Natural killer cell treated with Interleukin-12 subunit alpha and Interleukin-12 subunit beta and Interleukin-15 and Interleukin-18, amount 100 ng/mL, for 72 hours (primary cell): ENCODE data around the gene MYOT. TPM values are rescaled to one million over a fixed set of nuclear protein-coding genes. Genes with fewer than 3 reads are reported as not detected.

ENCODE experiments used
- ATAC-seq, 2 donors: fragments of 150-1000 bp; cut with Tn5 transposase in 1 of 2; sonication (Bioruptor Pico), chemical (Tn5 transposase) in 1 of 2; 2 replicates each; pipeline ENCODE4 v1.10.0; 2021
- DNase-seq: peaks from one replicate; pipeline ENCODE4 v3.0.0; 2022; ENCODE audit warnings: low spot score
- H3K27ac Mint-ChIP-seq, 2 donors: 1 replicate in 1 of 2; 2 replicates in 1 of 2; pipeline ENCODE4 v1.8.0; 2022; ENCODE audit warnings: mixed read lengths in 2 of 2, mild to moderate bottlenecking in 1 of 2, moderate library complexity in 1 of 2
- H3K27me3 Mint-ChIP-seq, 2 donors: 1 replicate in 1 of 2; 2 replicates in 1 of 2; pipeline ENCODE4 v1.8.0; 2022; ENCODE audit warnings: mixed read lengths in 2 of 2
- H3K36me3 Mint-ChIP-seq: one replicate; pipeline ENCODE4 v1.8.0; 2022; ENCODE audit warnings: mixed read lengths
- H3K4me1 Mint-ChIP-seq, 2 donors: 1 replicate in 1 of 2; 2 replicates in 1 of 2; pipeline ENCODE4 v1.8.0; 2022; ENCODE audit warnings: low read depth in 2 of 2, mixed read lengths in 2 of 2, mild to moderate bottlenecking in 1 of 2
- H3K4me3 Mint-ChIP-seq: one replicate; pipeline ENCODE4 v1.8.0; 2022; ENCODE audit warnings: mixed read lengths
- H3K9me3 Mint-ChIP-seq: 2 replicates; pipeline ENCODE4 v1.8.0; 2022; ENCODE audit warnings: mixed read lengths
- total RNA-seq, 2 donors: library from RNA; stranded (reverse); gene quantifications; one replicate each; pipeline ENCODE4 v1.2.3, GENCODE V29; 2022

MYOT gene, protein sequence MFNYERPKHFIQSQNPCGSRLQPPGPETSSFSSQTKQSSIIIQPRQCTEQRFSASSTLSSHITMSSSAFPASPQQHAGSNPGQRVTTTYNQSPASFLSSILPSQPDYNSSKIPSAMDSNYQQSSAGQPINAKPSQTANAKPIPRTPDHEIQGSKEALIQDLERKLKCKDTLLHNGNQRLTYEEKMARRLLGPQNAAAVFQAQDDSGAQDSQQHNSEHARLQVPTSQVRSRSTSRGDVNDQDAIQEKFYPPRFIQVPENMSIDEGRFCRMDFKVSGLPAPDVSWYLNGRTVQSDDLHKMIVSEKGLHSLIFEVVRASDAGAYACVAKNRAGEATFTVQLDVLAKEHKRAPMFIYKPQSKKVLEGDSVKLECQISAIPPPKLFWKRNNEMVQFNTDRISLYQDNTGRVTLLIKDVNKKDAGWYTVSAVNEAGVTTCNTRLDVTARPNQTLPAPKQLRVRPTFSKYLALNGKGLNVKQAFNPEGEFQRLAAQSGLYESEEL
- not detected for total RNA-seq

DNA sequence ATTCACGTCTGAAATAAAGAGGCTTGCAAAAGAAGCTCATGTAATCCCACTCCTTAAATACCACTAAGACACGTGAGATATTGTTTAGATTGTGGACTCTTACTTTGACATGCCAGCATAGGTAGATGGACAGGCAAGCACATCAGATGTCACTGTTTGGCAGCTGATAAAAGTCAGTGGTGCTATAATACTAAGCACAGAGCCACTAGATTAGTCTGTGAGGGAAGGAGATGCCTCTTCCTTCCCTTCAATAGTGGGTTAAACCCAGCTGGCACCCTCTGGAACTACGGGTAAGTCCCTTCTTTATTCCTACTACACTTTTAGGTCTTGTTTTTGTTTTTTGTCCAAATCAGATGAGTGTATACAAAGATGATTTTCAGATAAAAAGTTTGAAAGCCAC lies at the start of gene MYOT:
Gene MYOT, plus strand, starts transcription at position 197 of the 400 bp plus-strand sequence. CDS start 2,792 bp downstream, outside the sequence.
- no peak within 1 kb of the TSS for H3K4me3 Mint-ChIP-seq
- no peak for ATAC-seq
- H3K27ac Mint-ChIP-seq = no peak within 1 kb of the TSS
- no peaks in the 10 kb centered on the region for H3K36me3 Mint-ChIP-seq
- no peak for DNase-seq
- H3K4me1 Mint-ChIP-seq = no peaks in the 10 kb centered on the region
- H3K9me3 Mint-ChIP-seq = no peaks in the 10 kb centered on the region
- H3K27me3 Mint-ChIP-seq = no peaks in the 10 kb centered on the region

DNA sequence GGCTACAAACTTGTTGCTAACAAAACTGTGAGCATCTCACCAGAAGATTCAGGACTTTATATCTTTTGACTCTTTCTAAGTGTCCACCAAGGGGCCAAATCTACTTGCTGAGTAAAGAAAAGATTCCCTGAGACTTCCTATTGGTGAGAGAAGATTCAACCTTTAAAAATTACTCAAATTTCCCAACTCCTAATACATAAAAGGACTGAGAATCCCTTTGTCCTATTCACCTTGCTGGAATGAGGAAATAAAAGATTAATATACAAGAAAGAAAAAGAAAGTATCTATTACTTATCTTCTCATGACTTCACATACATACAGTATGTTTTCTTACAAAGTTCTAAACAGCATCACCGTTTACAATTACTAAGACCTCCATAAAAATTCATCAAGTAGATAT lies 47.9 kb upstream of the MYOT start:
- H3K27me3 Mint-ChIP-seq = no peaks in the 10 kb centered on the region
- no peak overlapping the region for H3K27ac Mint-ChIP-seq
- DNase-seq = no peak
- H3K4me1 Mint-ChIP-seq = no peaks in the 10 kb centered on the region
- no peaks in the 10 kb centered on the region for H3K36me3 Mint-ChIP-seq
- no peak overlapping the region for H3K4me3 Mint-ChIP-seq
- no peak for ATAC-seq
- H3K9me3 Mint-ChIP-seq = no peaks in the 10 kb centered on the region

DNA sequence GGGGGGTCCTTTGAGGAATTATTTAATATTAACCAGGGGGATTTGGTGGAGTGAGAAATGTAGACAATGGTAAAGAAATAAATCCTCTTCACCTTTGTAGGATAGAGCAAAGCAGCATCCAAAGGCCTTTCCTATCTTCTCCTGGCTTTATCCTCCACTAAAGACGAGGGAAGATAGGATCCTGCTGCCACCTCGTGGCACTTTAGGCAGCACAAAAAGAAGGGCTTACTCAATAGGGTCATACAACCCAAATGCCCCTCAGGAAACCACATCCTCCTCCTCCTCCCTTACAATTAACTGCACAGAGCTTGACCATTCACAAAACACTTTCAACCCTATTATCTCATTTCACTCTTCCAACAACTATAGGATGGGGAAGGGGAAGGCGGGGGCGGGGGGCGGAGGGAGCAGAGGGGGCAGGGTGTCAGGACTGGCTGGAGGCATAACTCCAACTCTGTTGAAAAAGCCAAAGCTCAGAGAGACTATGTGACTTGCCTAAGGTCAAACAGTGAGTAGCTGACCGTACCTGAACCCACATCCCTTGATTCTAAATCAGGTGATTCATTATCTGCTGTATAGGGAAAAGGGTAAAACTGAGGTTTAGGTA lies 45.4 kb upstream of the MYOT start:
- Mint-ChIP-seq H3K27me3 (peaks cover 0 to 2% of the 10 kb centered on the region in 2 donors), H3K9me3 (no peaks in the 10 kb centered on the region)
- no peak for ATAC-seq

DNA sequence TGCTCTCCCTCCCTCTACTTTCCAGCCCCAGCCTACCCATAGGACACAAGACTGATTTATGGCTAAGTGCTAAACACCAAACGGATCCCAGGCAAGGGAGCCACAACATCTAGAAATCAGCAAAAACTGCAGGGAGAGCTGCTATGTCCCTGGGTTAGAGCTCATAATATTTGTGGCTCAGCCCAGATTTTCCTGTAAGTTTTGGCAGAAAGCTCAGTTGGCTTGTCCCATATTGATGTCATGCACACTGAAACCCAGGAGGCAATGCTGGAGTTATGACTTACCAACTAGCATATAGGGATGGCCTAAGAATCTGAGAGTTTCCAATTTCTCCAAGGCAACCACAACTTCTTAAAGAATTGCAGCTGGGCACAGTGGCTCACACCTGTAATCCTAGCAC lies 44.7 kb upstream of the MYOT start:
- Mint-ChIP-seq H3K27me3 (peaks cover 0 to 2% of the 10 kb centered on the region in 2 donors), H3K4me1 (no peaks in the 10 kb centered on the region), H3K27ac (no peak overlapping the region), H3K4me3 (no peak overlapping the region), H3K36me3 (no peaks in the 10 kb centered on the region), H3K9me3 (no peaks in the 10 kb centered on the region)
- ATAC-seq = no peak
- no peak for DNase-seq

More for the DNA sequence above, 45.4 kb upstream of the MYOT start:
- no peaks in the 10 kb centered on the region for H3K36me3 Mint-ChIP-seq
- H3K27ac Mint-ChIP-seq = no peak overlapping the region
- no peaks in the 10 kb centered on the region for H3K4me1 Mint-ChIP-seq
- no peak overlapping the region for H3K4me3 Mint-ChIP-seq
- no peak for DNase-seq

- H3K36me3 Mint-ChIP-seq = no peaks in the 10 kb centered on the region
- DNase-seq (no peak), ATAC-seq (no peak)
- peaks cover 2 to 6% of the 10 kb centered on the region in 2 donors for H3K27me3 Mint-ChIP-seq
- H3K4me3 Mint-ChIP-seq = no peak overlapping the region
- H3K9me3 Mint-ChIP-seq = no peaks in the 10 kb centered on the region
- no peak overlapping the region for H3K27ac Mint-ChIP-seq
- no peaks in the 10 kb centered on the region for H3K4me1 Mint-ChIP-seq
Measured at GRCh38 chr5:137825165-137825564, 42.5 kb upstream of the MYOT start.

- DNase-seq (no peak), ATAC-seq (no peak)
- H3K27ac Mint-ChIP-seq = no peak overlapping the region
- peaks cover 2 to 6% of the 10 kb centered on the region in 2 donors for H3K27me3 Mint-ChIP-seq
- no peaks in the 10 kb centered on the region for H3K4me1 Mint-ChIP-seq
- no peak overlapping the region for H3K4me3 Mint-ChIP-seq
- H3K36me3 Mint-ChIP-seq = no peaks in the 10 kb centered on the region
- H3K9me3 Mint-ChIP-seq = no peaks in the 10 kb centered on the region
Measured at GRCh38 chr5:137826067-137826466, 41.6 kb upstream of the MYOT start.

DNA sequence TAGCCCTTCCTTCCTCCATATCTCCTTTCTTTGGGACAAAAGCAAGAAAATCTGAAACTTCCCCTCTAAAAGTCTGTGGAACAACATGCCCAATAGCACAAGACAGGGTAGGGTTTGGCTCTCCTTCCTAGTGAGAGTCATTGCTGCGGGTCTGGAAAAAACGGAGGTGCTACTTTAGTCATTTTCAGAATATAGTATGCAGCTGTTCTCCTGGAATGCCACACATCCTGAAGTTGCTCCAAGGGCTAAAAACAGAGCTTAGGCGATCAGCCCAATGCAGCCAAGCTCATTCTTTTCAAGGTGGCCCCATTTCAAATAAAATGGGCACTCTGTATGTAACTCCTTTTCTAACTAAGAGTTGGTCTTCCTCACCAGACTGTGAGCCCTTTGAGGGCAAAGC lies 39.5 kb upstream of the MYOT start:
- H3K27ac Mint-ChIP-seq = no peak overlapping the region
- H3K4me1 Mint-ChIP-seq = no peaks in the 10 kb centered on the region
- peaks cover 2 to 6% of the 10 kb centered on the region in 2 donors for H3K27me3 Mint-ChIP-seq
- no peaks in the 10 kb centered on the region for H3K36me3 Mint-ChIP-seq
- no peak for ATAC-seq
- H3K9me3 Mint-ChIP-seq = no peaks in the 10 kb centered on the region
- no peak overlapping the region for H3K4me3 Mint-ChIP-seq
- no peak for DNase-seq

DNA sequence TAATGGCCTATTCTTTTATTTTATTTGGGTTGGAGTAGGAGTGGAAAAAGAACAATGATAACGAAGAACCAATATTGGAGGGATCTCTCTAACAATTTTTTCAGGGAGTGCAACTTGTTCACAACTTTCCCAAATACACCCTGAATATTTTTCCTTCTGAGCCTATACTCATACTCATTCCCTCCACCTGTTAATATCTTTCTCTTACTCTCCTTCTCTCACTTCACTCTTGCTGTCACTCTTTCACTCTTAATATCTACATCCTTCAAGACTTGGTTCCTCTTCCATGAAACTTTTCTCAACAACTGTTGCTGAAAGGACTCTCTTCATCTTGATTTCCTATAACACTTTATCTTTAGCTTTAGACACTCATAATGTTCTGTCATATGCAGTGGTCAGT lies 39.0 kb upstream of the MYOT start:
- ATAC-seq (no peak), DNase-seq (no peak)
- Mint-ChIP-seq H3K36me3 (no peaks in the 10 kb centered on the region), H3K4me3 (no peak overlapping the region), H3K27me3 (peaks cover 2 to 6% of the 10 kb centered on the region in 2 donors), H3K9me3 (no peaks in the 10 kb centered on the region), H3K27ac (no peak overlapping the region), H3K4me1 (no peaks in the 10 kb centered on the region)

GRCh38 chr5:137831105-137831504 lies 36.6 kb upstream of the MYOT start:
- no peak overlapping the region for H3K27ac Mint-ChIP-seq

DNA sequence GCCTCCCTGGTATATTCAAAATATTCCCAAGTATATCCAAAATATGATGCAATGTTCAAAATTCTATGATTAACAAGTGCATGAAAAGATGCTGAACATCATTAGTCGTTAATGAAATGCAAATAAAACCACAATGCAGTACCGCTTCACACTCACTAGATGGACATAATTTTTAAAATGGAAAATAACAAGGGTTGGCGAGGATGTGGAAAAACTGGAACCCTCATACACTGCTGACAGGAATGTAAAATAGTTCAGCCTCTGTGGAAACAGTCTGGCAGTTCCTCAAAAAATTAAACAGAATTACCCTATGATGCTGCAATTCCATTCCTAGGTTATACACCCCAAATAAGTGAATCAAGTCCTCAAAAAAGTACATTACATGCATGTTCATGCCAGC lies 36.1 kb upstream of the MYOT start:
- Mint-ChIP-seq H3K4me1 (no peaks in the 10 kb centered on the region), H3K27ac (no peak overlapping the region), H3K9me3 (no peaks in the 10 kb centered on the region), H3K4me3 (no peak overlapping the region), H3K36me3 (no peaks in the 10 kb centered on the region), H3K27me3 (peaks cover 2 to 6% of the 10 kb centered on the region in 2 donors)
- ATAC-seq (no peak), DNase-seq (no peak)

More at GRCh38 chr5:137831105-137831504, 36.6 kb upstream of the MYOT start:
- no peak for ATAC-seq
- Mint-ChIP-seq H3K4me3 (no peak overlapping the region), H3K27me3 (peaks cover 2 to 6% of the 10 kb centered on the region in 2 donors), H3K4me1 (no peaks in the 10 kb centered on the region), H3K9me3 (no peaks in the 10 kb centered on the region), H3K36me3 (no peaks in the 10 kb centered on the region)
- DNase-seq = no peak

DNA sequence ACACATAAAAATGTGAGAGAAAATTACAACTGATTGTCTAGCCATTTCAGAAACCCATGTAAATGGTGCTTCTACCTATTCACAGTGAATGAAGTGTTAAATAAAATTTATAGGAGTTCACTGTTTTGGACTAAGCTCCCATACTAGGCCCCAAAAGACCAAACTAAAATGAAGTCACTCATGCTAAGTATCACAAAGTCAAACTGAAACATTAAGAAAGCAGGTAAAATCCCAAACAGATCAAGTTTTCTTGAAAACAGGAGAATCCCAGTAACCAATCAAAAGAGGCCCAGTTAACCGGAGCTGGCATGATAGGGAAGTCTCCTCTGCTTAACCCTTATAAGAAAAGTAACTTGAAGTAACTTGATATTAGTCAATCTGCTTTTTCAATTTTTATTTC lies 35.2 kb upstream of the MYOT start:
- Mint-ChIP-seq H3K9me3 (no peaks in the 10 kb centered on the region), H3K36me3 (no peaks in the 10 kb centered on the region), H3K4me1 (no peaks in the 10 kb centered on the region), H3K4me3 (no peak overlapping the region), H3K27ac (no peak overlapping the region), H3K27me3 (peaks cover 0 to 6% of the 10 kb centered on the region in 2 donors)
- DNase-seq (no peak), ATAC-seq (no peak)

- no peak overlapping the region for H3K4me3 Mint-ChIP-seq
- H3K36me3 Mint-ChIP-seq = no peaks in the 10 kb centered on the region
- no peaks in the 10 kb centered on the region for H3K4me1 Mint-ChIP-seq
- no peak for ATAC-seq
- no peak for DNase-seq
- no peaks in the 10 kb centered on the region for H3K9me3 Mint-ChIP-seq
- no peak overlapping the region for H3K27ac Mint-ChIP-seq
- peaks cover 0 to 6% of the 10 kb centered on the region in 2 donors for H3K27me3 Mint-ChIP-seq
Measured at GRCh38 chr5:137833463-137833862, 34.2 kb upstream of the MYOT start.

GRCh38 chr5:137834498-137835049 lies 33.1 kb upstream of the MYOT start:
- Mint-ChIP-seq H3K9me3 (no peaks in the 10 kb centered on the region), H3K4me3 (no peak overlapping the region), H3K27ac (no peak overlapping the region), H3K4me1 (no peaks in the 10 kb centered on the region), H3K27me3 (no peaks in the 10 kb centered on the region), H3K36me3 (no peaks in the 10 kb centered on the region)
- DNase-seq (no peak), ATAC-seq (no peak)

GRCh38 chr5:137836298-137836697 lies 31.4 kb upstream of the MYOT start:
- H3K4me1 Mint-ChIP-seq = no peaks in the 10 kb centered on the region
- no peaks in the 10 kb centered on the region for H3K9me3 Mint-ChIP-seq
- H3K27ac Mint-ChIP-seq = no peak overlapping the region
- H3K4me3 Mint-ChIP-seq = no peak overlapping the region
- peaks cover 0 to 2% of the 10 kb centered on the region in 2 donors for H3K27me3 Mint-ChIP-seq
- no peak for DNase-seq
- no peak for ATAC-seq
- H3K36me3 Mint-ChIP-seq = no peaks in the 10 kb centered on the region
